HepG2 (cell line): Measurements from ENCODE around the gene NDST1. TPM values are rescaled to one million over a fixed set of nuclear protein-coding genes. Genes with fewer than 3 reads are reported as not detected.

Source experiments
- ATAC-seq: fragments of 200-7000 bp; cut with Tn5 transposase; 3 replicates; pipeline ENCODE4 v1.9.1; 2020; ENCODE audit warnings: mild to moderate bottlenecking, moderate library complexity
- BruUV-seq: library from RNA; stranded (reverse); fragments of 400-500 nt; replicated peaks from 2 replicates; lab custom pipeline; 2021; lab: Mats Ljungman, UMichigan
- CTCF ChIA-PET: fragments of 300-600 bp; formaldehyde crosslinking; extraction: SDS; loops from one replicate; lab custom pipeline; 2021; ENCODE audit warnings: low total read pairs, inconsistent platforms, low intra/inter-chr PET ratio; lab: Yijun Ruan, JAX
- POLR2A ChIA-PET: fragments of 350-600 bp; sonication (Branson Sonifier 250); formaldehyde crosslinking; loops from one replicate; lab custom pipeline; 2020; ENCODE audit warnings: antibody characterized with exemption, inconsistent platforms; lab: Yijun Ruan, JAX
- DNase-seq: peaks from one replicate; pipeline ENCODE4 v3.0.0-alpha.2; 2015; ENCODE audit warnings: low spot score
- FAIRE-seq: peaks from 3 replicates; lab custom pipeline; 2011; peaks lifted over from hg19 to GRCh38; lab: Jason Lieb, UNC
- H2AFZ ChIP-seq: one replicate; pipeline ENCODE4 v1.6.1; 2011; ENCODE audit warnings: low read length, inconsistent platforms
- H3K27ac ChIP-seq: fragments of 300-600 bp; 3 replicates; pipeline ENCODE4 v1.8.0; 2011; ENCODE audit warnings: mixed run types, mild to moderate bottlenecking, mixed read lengths, low read length, inconsistent platforms; ENCODE audit not compliant: insufficient read depth; ENCODE audit errors: extremely low read length
- H3K27me3 ChIP-seq, 2 experiments: fragments of 200-600 bp in 1 of 2; 2 replicates in 1 of 2; 3 replicates in 1 of 2; pipeline versions ENCODE4 v1.6.0 to v1.8.0; 2011; ENCODE audit warnings: low read length in 2 of 2, mild to moderate bottlenecking in 2 of 2, moderate library complexity in 2 of 2, inconsistent platforms in 1 of 2; ENCODE audit not compliant: insufficient read depth in 2 of 2, control insufficient read depth in 1 of 2
- H3K36me3 ChIP-seq, 2 experiments: fragments of 200-600 bp in 1 of 2; replicated peaks in 1 of 2; 2 replicates in 1 of 2; 3 replicates in 1 of 2; pipeline versions ENCODE4 v1.5.1 to v1.8.0; 2011; ENCODE audit warnings: low read length in 2 of 2, inconsistent platforms in 1 of 2; ENCODE audit not compliant: insufficient read depth in 2 of 2, control insufficient read depth in 1 of 2
- H3K4me1 ChIP-seq: 2 replicates; pipeline ENCODE4 v1.5.1; 2012; ENCODE audit warnings: low read length, inconsistent platforms; ENCODE audit not compliant: insufficient read depth
- H3K4me2 ChIP-seq: 2 replicates; pipeline ENCODE4 v1.6.0; 2011; ENCODE audit warnings: low read depth, low read length, inconsistent platforms
- H3K4me3 ChIP-seq, 3 experiments: fragments of 200-600 bp in 1 of 3; sonication (generic), shearing (Covaris generic) in 1 of 3; replicated peaks in 1 of 3; 2 replicates each; pipeline ENCODE4 v1.5.1; 2011 to 2016; ENCODE audit warnings: low read length in 3 of 3, inconsistent platforms in 2 of 3, low read depth in 2 of 3, mild to moderate bottlenecking in 2 of 3, control low read depth in 1 of 3, mixed read lengths in 1 of 3; ENCODE audit not compliant: insufficient read depth in 1 of 3
- H3K79me2 ChIP-seq: one replicate; pipeline ENCODE4 v1.6.1; 2011; ENCODE audit warnings: low read length, inconsistent platforms; ENCODE audit not compliant: insufficient read depth
- H3K9ac ChIP-seq: 2 replicates; pipeline ENCODE4 v1.6.0; 2011; ENCODE audit warnings: mild to moderate bottlenecking, low read depth, low read length, inconsistent platforms; ENCODE audit not compliant: insufficient read depth
- H3K9me3 ChIP-seq: 2 replicates; pipeline ENCODE4 v1.5.1; 2012; ENCODE audit warnings: mild to moderate bottlenecking, low read length
- H4K20me1 ChIP-seq: 2 replicates; pipeline ENCODE4 v1.6.0; 2011; ENCODE audit warnings: inconsistent platforms, mild to moderate bottlenecking, low read length, moderate library complexity; ENCODE audit not compliant: insufficient read depth
- HDAC1 ChIP-seq: sonication (generic); formaldehyde crosslinking; IDR thresholded peaks from 2 replicates; pipeline ENCODE4 v1.5.1; 2020; ENCODE audit warnings: mild to moderate bottlenecking, missing genetic modification reagents
- HNRNPL ChIP-seq: fragments of 200-400 bp; formaldehyde crosslinking; IDR thresholded peaks from 2 replicates; pipeline ENCODE4 v1.6.1; 2017; ENCODE audit warnings: mild to moderate bottlenecking, low read depth, low read length
- HNRNPLL ChIP-seq: fragments of 200-400 bp; formaldehyde crosslinking; IDR thresholded peaks from 2 replicates; pipeline ENCODE4 v1.6.1; 2017; ENCODE audit warnings: mild to moderate bottlenecking, low read depth, low read length; ENCODE audit not compliant: poor library complexity, severe bottlenecking
- LCORL ChIP-seq, 2 experiments: fragments of 450-650 bp in 1 of 2; sonication (generic) in 1 of 2; formaldehyde crosslinking in 1 of 2; IDR thresholded peaks; 2 replicates each; pipeline versions ENCODE4 v1.5.0 to v1.6.1; 2017 to 2020; ENCODE audit warnings: antibody characterized with exemption in 1 of 2, missing genetic modification reagents in 1 of 2
- NR2F6 ChIP-seq, 2 experiments: IDR thresholded peaks; 2 replicates each; pipeline ENCODE4 v1.6.1; 2016; ENCODE audit warnings: antibody characterized with exemption in 1 of 2, mild to moderate bottlenecking in 1 of 2
- PCBP1 ChIP-seq: fragments of 200-400 bp; formaldehyde crosslinking; IDR thresholded peaks from 2 replicates; pipeline ENCODE4 v1.6.1; 2017; ENCODE audit warnings: mild to moderate bottlenecking, low read depth, low read length, borderline replicate concordance
- PHF8 ChIP-seq: sonication (generic); formaldehyde crosslinking; IDR thresholded peaks from 2 replicates; pipeline ENCODE4 v1.5.0; 2020; ENCODE audit warnings: missing genetic modification reagents
- ZMAT5 ChIP-seq: sonication (generic); formaldehyde crosslinking; IDR thresholded peaks from 2 replicates; pipeline ENCODE4 v1.5.0; 2020; ENCODE audit warnings: mild to moderate bottlenecking, low read depth, missing genetic modification reagents, borderline replicate concordance
- ZMYM4 ChIP-seq: sonication (generic); formaldehyde crosslinking; IDR thresholded peaks from 2 replicates; pipeline ENCODE4 v1.8.1; 2023; ENCODE audit warnings: mild to moderate bottlenecking, missing genetic modification reagents
- ZNF563 ChIP-seq: sonication (generic); formaldehyde crosslinking; IDR thresholded peaks from 2 replicates; pipeline ENCODE4 v1.8.0; 2022; ENCODE audit warnings: mild to moderate bottlenecking, moderate library complexity, missing genetic modification reagents
- ZNF629 ChIP-seq: sonication (generic); formaldehyde crosslinking; conservative IDR thresholded peaks from 2 replicates; pipeline ENCODE4 v1.5.0; 2020; ENCODE audit warnings: missing genetic modification reagents
- ZNF687 ChIP-seq: sonication (generic); formaldehyde crosslinking; IDR thresholded peaks from 2 replicates; pipeline ENCODE4 v1.5.1; 2020; ENCODE audit warnings: mild to moderate bottlenecking, missing genetic modification reagents, moderate library complexity
- ZNF777 ChIP-seq: sonication (generic); formaldehyde crosslinking; IDR thresholded peaks from 2 replicates; pipeline ENCODE4 v1.4.0; 2020; ENCODE audit warnings: missing genetic modification reagents
- ZSCAN25 ChIP-seq: sonication (generic); formaldehyde crosslinking; IDR thresholded peaks from 2 replicates; pipeline ENCODE4 v1.8.0; 2022; ENCODE audit warnings: mild to moderate bottlenecking, missing genetic modification reagents
- WGBS: methylation state at CpG from one replicate; pipeline ENCODE4 v1.1.6; 2017; ENCODE audit warnings: low lambda C conversion rate; 5-methylcytosine and 5-hydroxymethylcytosine counted together
- in situ Hi-C: cut with HindIII; loops from 2 replicates; pipeline ENCODE4 v1.10.0; 2017; ENCODE audit warnings: low pct_unique_long_range_greater_than_20kb; ENCODE audit not compliant: extremely low pct_ligation_motif_present
- intact Hi-C: fragments of 100-400 bp; cut with micrococcal nuclease; formaldehyde crosslinking; loops from one replicate; pipeline ENCODE4 v1.10.0; 2022; ENCODE audit not compliant: unreplicated experiment
- polyA plus RNA-seq, 8 experiments: library from polyadenylated mRNA; depleted of rRNA in 3 of 8; stranded (reverse) in 7 of 8; unstranded in 1 of 8; fragments of >200 nt; fragmentation: Illumina TruSeq in 4 of 8; extraction: Trizol in 4 of 8; gene quantifications; 2 replicates each; pipeline versions ENCODE4 v1.2.1 to v1.2.3, GENCODE V29; 2011 to 2016; ENCODE audit warnings: low read depth in 4 of 8, missing spikeins in 1 of 8, mixed read lengths in 1 of 8; ENCODE audit not compliant: insufficient read depth in 1 of 8
- total RNA-seq, 5 experiments: library from RNA; depleted of rRNA; stranded (reverse); fragments of >200 nt; fragmentation: Illumina TruSeq; extraction: Trizol; gene quantifications; 2 replicates each; pipeline ENCODE4 v1.2.3, GENCODE V29; 2016; ENCODE audit warnings: low read depth in 1 of 5
- TF ChIP-seq, protein P1 (sequence below): sonication (generic); formaldehyde crosslinking; IDR thresholded peaks from 2 replicates; pipeline ENCODE4 v1.4.0; 2020; ENCODE audit warnings: mild to moderate bottlenecking, missing genetic modification reagents

NDST1 gene
- total and polyA plus RNA-seq, 2 of the 13 experiments (the other 11 are each of a cell fraction or from before 2014, with no cell fraction given), result 23.8 to 26.2 TPM

- Histone ChIP-seq H3K27ac (no peak overlapping the region), H3K4me1 (peaks cover 59% of the 10 kb centered on the region), H3K4me2 (peak overlapping the region; percentile 81), H3K9ac (peak overlapping the region; percentile 21; the same call in 1 of the 2 replicates), H3K79me2 (no peaks in the 10 kb centered on the region), H3K27me3 (peaks cover 0 to 3% of the 10 kb centered on the region in 2 experiments; a peak in 1 of 5 replicates), H3K9me3 (no peaks in the 10 kb centered on the region), H3K36me3 (no peaks in the 10 kb centered on the region), H4K20me1 (no peaks in the 10 kb centered on the region), H3K4me3 (peak overlapping the region; percentile 44 to 60 (median 48); a peak in 5 of 6 replicates), H2AFZ (no peak overlapping the region)
- WGBS, result 8% methylated on average over 13 of the region's 19 CpGs
- in situ Hi-C loops (loop anchor here (5.0 kb wide), 1 partner anchor 60 kb away; the partner anchor contains the start of gene SYNPO), intact Hi-C loops (no loop called here)
- ATAC-seq (peak; percentile 68), FAIRE-seq (peak; percentile 69), DNase-seq (peak; percentile 62)
- no TSS peak for BruUV-seq
- POLR2A ChIA-PET, result interaction anchor here (0.9 to 2.1 kb wide), 5 partner anchors 8 to 132 kb away, joined by 3 to 10 read pairs (median 4); partner anchors contain the start of gene RBM22
- CTCF ChIA-PET, result no interaction called here
- TF ChIP-seq NR2F6 (IDR thresholded peaks at IDR 0.05) (peak; percentile 49; the same call in 1 of the 2 replicates), NR2F6 (CRISPR knock-in tag; IDR thresholded peaks at IDR 0.05) (peak; percentile 68), HNRNPLL (peak; percentile 27), PCBP1 (peak; percentile 91; the same call in 1 of the 2 replicates), HNRNPL (0 out of 2 replicates have a peak, but pooled peaks have one; percentile 64), ZSCAN25 (no peak), ZNF563 (CRISPR knock-in tag) (0 out of 2 replicates have a peak, but pooled peaks have one; percentile 21), LCORL (IDR thresholded peaks at IDR 0.05) (no peak), LCORL (CRISPR knock-in tag; IDR thresholded peaks at IDR 0.05) (peak; percentile 96), ZNF629 (0 out of 2 replicates have a peak, but pooled peaks have one; percentile 20), PHF8 (CRISPR knock-in tag) (peak; percentile 45; the same call in 1 of the 2 replicates), ZNF777 (peak; percentile 46; the same call in 1 of the 2 replicates), ZMAT5 (no peak), ZMYM4 (CRISPR knock-in tag) (peak; percentile 42; the same call in 1 of the 2 replicates), HDAC1 (peak; percentile 25; the same call in 1 of the 2 replicates), ZNF687 (peak; percentile 50)
- TF ChIP-seq, protein P1, sequence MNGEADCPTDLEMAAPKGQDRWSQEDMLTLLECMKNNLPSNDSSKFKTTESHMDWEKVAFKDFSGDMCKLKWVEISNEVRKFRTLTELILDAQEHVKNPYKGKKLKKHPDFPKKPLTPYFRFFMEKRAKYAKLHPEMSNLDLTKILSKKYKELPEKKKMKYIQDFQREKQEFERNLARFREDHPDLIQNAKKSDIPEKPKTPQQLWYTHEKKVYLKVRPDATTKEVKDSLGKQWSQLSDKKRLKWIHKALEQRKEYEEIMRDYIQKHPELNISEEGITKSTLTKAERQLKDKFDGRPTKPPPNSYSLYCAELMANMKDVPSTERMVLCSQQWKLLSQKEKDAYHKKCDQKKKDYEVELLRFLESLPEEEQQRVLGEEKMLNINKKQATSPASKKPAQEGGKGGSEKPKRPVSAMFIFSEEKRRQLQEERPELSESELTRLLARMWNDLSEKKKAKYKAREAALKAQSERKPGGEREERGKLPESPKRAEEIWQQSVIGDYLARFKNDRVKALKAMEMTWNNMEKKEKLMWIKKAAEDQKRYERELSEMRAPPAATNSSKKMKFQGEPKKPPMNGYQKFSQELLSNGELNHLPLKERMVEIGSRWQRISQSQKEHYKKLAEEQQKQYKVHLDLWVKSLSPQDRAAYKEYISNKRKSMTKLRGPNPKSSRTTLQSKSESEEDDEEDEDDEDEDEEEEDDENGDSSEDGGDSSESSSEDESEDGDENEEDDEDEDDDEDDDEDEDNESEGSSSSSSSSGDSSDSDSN (CRISPR knock-in tag), result 0 out of 2 replicates have a peak, but pooled peaks have one; percentile 33
Measured at GRCh38 chr5:150582241-150583109, 74.5 kb downstream of the NDST1 start.
